GM18907 (cell line): ENCODE measurements around the gene RIOK3.
"Not testable (repeated sequence)": the region's sequence is repeated elsewhere in the genome, so short reads cannot be mapped to it uniquely, and the experiment has no call there.

Experiments used
- ATAC-seq: cut with Tn5 transposase; IDR thresholded peaks from one replicate; pipeline ENCODE4 v1.9.1; 2021; ENCODE audit warnings: mild to moderate bottlenecking, moderate library complexity; ENCODE audit not compliant: unreplicated experiment

RIOK3 gene

GRCh38 chr18:23452728-23453679 is at the start of gene RIOK3:
Gene RIOK3 (plus strand): TSS chr18:23453287. CDS start chr18:23453440, 153 bp downstream.
- peak; percentile 98 for ATAC-seq

GRCh38 chr18:23403310-23403709 is 49.8 kb upstream of the RIOK3 start:
- ATAC-seq: no peak

GRCh38 chr18:23405636-23406035 is 47.5 kb upstream of the RIOK3 start:
- ATAC-seq: no peak

GRCh38 chr18:23406271-23406787 is 46.8 kb upstream of the RIOK3 start:
- ATAC-seq: no peak

GRCh38 chr18:23412351-23412964 is 40.6 kb upstream of the RIOK3 start:
- no peak for ATAC-seq

GRCh38 chr18:23415515-23415914 is 37.6 kb upstream of the RIOK3 start:
- no peak for ATAC-seq

- ATAC-seq: no peak
Observed at GRCh38 chr18:23416298-23416697, 36.8 kb upstream of the RIOK3 start.

GRCh38 chr18:23421277-23421676 is 31.8 kb upstream of the RIOK3 start:
- no peak for ATAC-seq

GRCh38 chr18:23422751-23423418 is 30.2 kb upstream of the RIOK3 start:
- peak; percentile 92 for ATAC-seq

- no peak for ATAC-seq
Observed at GRCh38 chr18:23424616-23425015, 28.5 kb upstream of the RIOK3 start.

- no peak for ATAC-seq
Observed at GRCh38 chr18:23428821-23429220, 24.3 kb upstream of the RIOK3 start.

GRCh38 chr18:23429538-23429937 is 23.5 kb upstream of the RIOK3 start:
- not testable (repeated sequence) for ATAC-seq

- ATAC-seq: no peak
Observed at GRCh38 chr18:23433360-23433759, 19.7 kb upstream of the RIOK3 start.

- ATAC-seq: peak; percentile 89
Observed at GRCh38 chr18:23437357-23438045, 15.6 kb upstream of the RIOK3 start.

GRCh38 chr18:23438046-23438377 is 15.1 kb upstream of the RIOK3 start:
- ATAC-seq: no peak

- no peak for ATAC-seq
Observed at GRCh38 chr18:23438608-23439366, 14.3 kb upstream of the RIOK3 start.

GRCh38 chr18:23440131-23440530 is 13.0 kb upstream of the RIOK3 start:
- no peak for ATAC-seq

- ATAC-seq: no peak
Observed at GRCh38 chr18:23442958-23443357, 10.1 kb upstream of the RIOK3 start.

GRCh38 chr18:23448291-23448690 is 4.8 kb upstream of the RIOK3 start:
- no peak for ATAC-seq

GRCh38 chr18:23450022-23450421 is 3.1 kb upstream of the RIOK3 start:
- no peak for ATAC-seq
